Left kidney (tissue), 1 donor: ENCODE results near the gene IL1RAP. TPM values are rescaled to one million over a fixed set of nuclear protein-coding genes. Genes with fewer than 3 reads are reported as not detected.

Experiments
- polyA plus RNA-seq: library from polyadenylated mRNA; unstranded; fragments of 120-200 nt; gene quantifications from one replicate; pipeline ENCODE4 v1.2.1, GENCODE V29; 2013; ENCODE audit not compliant: insufficient read length

IL1RAP gene
- polyA plus RNA-seq, 1 donor = 17.4 TPM

Other genes with a start within 250 kb of the IL1RAP start
- 58.2 TPM for gene CLDN1, start 191.6 kb upstream of the IL1RAP start, polyA plus RNA-seq
- gene CLDN16, start 125.9 kb upstream of the IL1RAP start, polyA plus RNA-seq = 35.6 TPM
- gene TMEM207, start 64.2 kb upstream of the IL1RAP start, polyA plus RNA-seq = 18.1 TPM